ENCODE data around the gene TRAPPC3.

- no peak for TF ChIP-seq ZNF785 (CRISPR knock-in tag; IDR thresholded peaks at IDR 0.05)
- TF ChIP-seq, protein P1, sequence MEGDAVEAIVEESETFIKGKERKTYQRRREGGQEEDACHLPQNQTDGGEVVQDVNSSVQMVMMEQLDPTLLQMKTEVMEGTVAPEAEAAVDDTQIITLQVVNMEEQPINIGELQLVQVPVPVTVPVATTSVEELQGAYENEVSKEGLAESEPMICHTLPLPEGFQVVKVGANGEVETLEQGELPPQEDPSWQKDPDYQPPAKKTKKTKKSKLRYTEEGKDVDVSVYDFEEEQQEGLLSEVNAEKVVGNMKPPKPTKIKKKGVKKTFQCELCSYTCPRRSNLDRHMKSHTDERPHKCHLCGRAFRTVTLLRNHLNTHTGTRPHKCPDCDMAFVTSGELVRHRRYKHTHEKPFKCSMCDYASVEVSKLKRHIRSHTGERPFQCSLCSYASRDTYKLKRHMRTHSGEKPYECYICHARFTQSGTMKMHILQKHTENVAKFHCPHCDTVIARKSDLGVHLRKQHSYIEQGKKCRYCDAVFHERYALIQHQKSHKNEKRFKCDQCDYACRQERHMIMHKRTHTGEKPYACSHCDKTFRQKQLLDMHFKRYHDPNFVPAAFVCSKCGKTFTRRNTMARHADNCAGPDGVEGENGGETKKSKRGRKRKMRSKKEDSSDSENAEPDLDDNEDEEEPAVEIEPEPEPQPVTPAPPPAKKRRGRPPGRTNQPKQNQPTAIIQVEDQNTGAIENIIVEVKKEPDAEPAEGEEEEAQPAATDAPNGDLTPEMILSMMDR (IDR thresholded peaks at IDR 0.05 in 2 of 3, conservative IDR thresholded peaks at IDR 0.05 in 1 of 3; ENCODE audit: insufficient read depth in 2 of 3, low read depth in 1 of 3, low read length in 3 of 3) = no peak
- TF ChIP-seq HNRNPK (IDR thresholded peaks at IDR 0.05; ENCODE audit: low read depth, low read length, poor library complexity, severe bottlenecking) = no peak
- TF ChIP-seq CBX3 (IDR thresholded peaks at IDR 0.05; ENCODE audit: borderline replicate concordance in 1 of 2, low read length in 2 of 2) = no peak
- TF ChIP-seq EP300 (IDR thresholded peaks at IDR 0.05; ENCODE audit: low read length) = no peak
These were observed 28.5 kb upstream of the TRAPPC3 start for GRCh38 chr1:36177589-36178431.

All from K562 (cell line).